Osteocyte (in vitro differentiated cells): ENCODE measurements around the gene ZNF784. TPM values are rescaled to one million over a fixed set of nuclear protein-coding genes. Genes with fewer than 3 reads are reported as not detected.

ENCODE experiments used
- DNase-seq: peaks from one replicate; pipeline ENCODE4 v3.0.0; 2021; ENCODE audit warnings: mixed read lengths; ENCODE audit not compliant: unreplicated experiment; ENCODE audit errors: extremely low spot score
- H3K27ac Mint-ChIP-seq: one replicate; pipeline ENCODE4 v1.8.0; 2021; ENCODE audit warnings: mild to moderate bottlenecking, mixed read lengths; ENCODE audit not compliant: unreplicated experiment
- H3K27me3 Mint-ChIP-seq: one replicate; pipeline ENCODE4 v1.8.0; 2021; ENCODE audit warnings: mixed read lengths; ENCODE audit not compliant: unreplicated experiment
- H3K36me3 Mint-ChIP-seq: one replicate; pipeline ENCODE4 v1.8.0; 2021; ENCODE audit warnings: mixed read lengths; ENCODE audit not compliant: unreplicated experiment
- H3K4me1 Mint-ChIP-seq: one replicate; pipeline ENCODE4 v1.8.0; 2021; ENCODE audit warnings: mixed read lengths; ENCODE audit not compliant: unreplicated experiment
- H3K4me3 Mint-ChIP-seq: one replicate; pipeline ENCODE4 v1.8.0; 2021; ENCODE audit warnings: mild to moderate bottlenecking, moderate library complexity, mixed read lengths; ENCODE audit not compliant: unreplicated experiment
- H3K9me3 Mint-ChIP-seq: one replicate; pipeline ENCODE4 v1.8.0; 2021; ENCODE audit warnings: mixed read lengths; ENCODE audit not compliant: unreplicated experiment
- total RNA-seq: library from RNA; stranded (reverse); gene quantifications from 2 replicates; pipeline ENCODE4 v1.2.1, GENCODE V29; 2021
- TF ChIP-seq, protein P1 (sequence below): fragments of 200-600 bp; sonication (generic); IDR thresholded peaks from 2 replicates; pipeline ENCODE4 v1.5.0; 2021; ENCODE audit warnings: antibody characterized with exemption, mild to moderate bottlenecking, moderate library complexity

Gene ZNF784
- total RNA-seq, 1 donor from 2014 or later, result 9.6 TPM

- TF ChIP-seq, protein P1, sequence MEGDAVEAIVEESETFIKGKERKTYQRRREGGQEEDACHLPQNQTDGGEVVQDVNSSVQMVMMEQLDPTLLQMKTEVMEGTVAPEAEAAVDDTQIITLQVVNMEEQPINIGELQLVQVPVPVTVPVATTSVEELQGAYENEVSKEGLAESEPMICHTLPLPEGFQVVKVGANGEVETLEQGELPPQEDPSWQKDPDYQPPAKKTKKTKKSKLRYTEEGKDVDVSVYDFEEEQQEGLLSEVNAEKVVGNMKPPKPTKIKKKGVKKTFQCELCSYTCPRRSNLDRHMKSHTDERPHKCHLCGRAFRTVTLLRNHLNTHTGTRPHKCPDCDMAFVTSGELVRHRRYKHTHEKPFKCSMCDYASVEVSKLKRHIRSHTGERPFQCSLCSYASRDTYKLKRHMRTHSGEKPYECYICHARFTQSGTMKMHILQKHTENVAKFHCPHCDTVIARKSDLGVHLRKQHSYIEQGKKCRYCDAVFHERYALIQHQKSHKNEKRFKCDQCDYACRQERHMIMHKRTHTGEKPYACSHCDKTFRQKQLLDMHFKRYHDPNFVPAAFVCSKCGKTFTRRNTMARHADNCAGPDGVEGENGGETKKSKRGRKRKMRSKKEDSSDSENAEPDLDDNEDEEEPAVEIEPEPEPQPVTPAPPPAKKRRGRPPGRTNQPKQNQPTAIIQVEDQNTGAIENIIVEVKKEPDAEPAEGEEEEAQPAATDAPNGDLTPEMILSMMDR, result no peak
- Mint-ChIP-seq H3K27me3 (no peaks in the 10 kb centered on the region), H3K4me3 (no peak overlapping the region), H3K9me3 (no peaks in the 10 kb centered on the region), H3K36me3 (peaks cover 9% of the 10 kb centered on the region), H3K4me1 (peaks cover 16% of the 10 kb centered on the region), H3K27ac (no peak overlapping the region)
- no peak for DNase-seq
Measured at GRCh38 chr19:55611300-55611982, 12.9 kb downstream of the ZNF784 start.

GRCh38 chr19:55609326-55609725, 15.0 kb downstream of the ZNF784 start:
- TF ChIP-seq, protein P1, result no peak
- no peak for DNase-seq
- H3K4me1 Mint-ChIP-seq, result peaks cover 26% of the 10 kb centered on the region
- peaks cover 9% of the 10 kb centered on the region for H3K36me3 Mint-ChIP-seq
- H3K27ac Mint-ChIP-seq, result no peak overlapping the region
- no peak overlapping the region for H3K4me3 Mint-ChIP-seq
- H3K9me3 Mint-ChIP-seq, result no peaks in the 10 kb centered on the region
- no peaks in the 10 kb centered on the region for H3K27me3 Mint-ChIP-seq

DNA sequence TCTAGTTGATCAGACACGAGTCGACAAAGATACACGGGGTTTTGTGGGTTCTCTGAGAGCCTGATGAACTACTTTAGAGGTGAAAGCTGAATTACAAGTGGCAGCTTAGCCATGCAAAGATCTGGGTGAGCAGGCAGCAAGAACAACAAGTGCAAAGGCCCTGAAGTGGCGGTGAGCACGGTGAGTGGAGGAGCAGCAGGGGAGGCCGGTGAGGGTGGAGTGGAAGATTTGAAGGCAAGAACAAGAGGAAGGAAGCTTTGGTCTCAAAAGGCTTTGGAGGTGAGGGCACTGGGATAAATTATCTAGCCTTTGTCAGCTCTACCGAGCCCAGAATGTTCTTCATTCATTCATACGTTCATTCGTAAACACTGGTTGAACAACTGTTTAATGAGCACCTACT, 17.5 kb downstream of the ZNF784 start:
- H3K27me3 Mint-ChIP-seq, result no peaks in the 10 kb centered on the region
- peaks cover 30% of the 10 kb centered on the region for H3K4me1 Mint-ChIP-seq
- peak overlapping the region; percentile 91 for H3K4me3 Mint-ChIP-seq
- H3K9me3 Mint-ChIP-seq, result no peaks in the 10 kb centered on the region
- TF ChIP-seq, protein P1, result no peak
- peaks cover 9% of the 10 kb centered on the region for H3K36me3 Mint-ChIP-seq
- H3K27ac Mint-ChIP-seq, result peak overlapping the region; percentile 13
- no peak for DNase-seq

GRCh38 chr19:55606471-55606787, 17.9 kb downstream of the ZNF784 start:
- Mint-ChIP-seq H3K27me3 (no peaks in the 10 kb centered on the region), H3K4me1 (peaks cover 33% of the 10 kb centered on the region), H3K9me3 (no peaks in the 10 kb centered on the region), H3K36me3 (peaks cover 9% of the 10 kb centered on the region), H3K27ac (peak overlapping the region; percentile 91), H3K4me3 (peak overlapping the region; percentile 91)
- no peak for DNase-seq
- TF ChIP-seq, protein P1, result no peak

- no peak for DNase-seq
- TF ChIP-seq, protein P1, result peak; percentile 85
- Mint-ChIP-seq H3K36me3 (peaks cover 9% of the 10 kb centered on the region), H3K4me3 (peak within 1 kb of the TSS; percentile 91), H3K27me3 (no peaks in the 10 kb centered on the region), H3K4me1 (peaks cover 38% of the 10 kb centered on the region), H3K9me3 (no peaks in the 10 kb centered on the region), H3K27ac (peak within 1 kb of the TSS; percentile 96)
Measured at GRCh38 chr19:55605637-55606470, 18.5 kb downstream of the ZNF784 start, which contains the start of gene ZNF865. TSS of gene ZNF865 (plus strand) at chr19:55605647. CDS start at chr19:55613619, 7,972 bp downstream.
